Sigmoid colon (tissue), 7 donors: ENCODE results near the gene TOP1. TPM values are rescaled to one million over a fixed set of nuclear protein-coding genes. Genes with fewer than 3 reads are reported as not detected.

Experiments used
- DNase-seq: peaks from one replicate; pipeline ENCODE4 v3.0.0-alpha.2; 2019
- H3K27ac ChIP-seq, 4 donors: fragments of 200-600 bp; sonication (generic); one replicate each; pipeline ENCODE4 v1.5.1; 2016 to 2019; ENCODE audit warnings: mild to moderate bottlenecking in 1 of 4
- H3K27me3 ChIP-seq, 3 donors: fragments of 200-600 bp; sonication (generic); one replicate each; pipeline ENCODE4 v1.5.1; 2019; ENCODE audit warnings: mild to moderate bottlenecking in 1 of 3
- H3K36me3 ChIP-seq, 4 donors: fragments of 200-600 bp; sonication (generic); one replicate each; pipeline ENCODE4 v1.5.1; 2016 to 2019
- H3K4me1 ChIP-seq, 4 donors: fragments of 200-600 bp; sonication (generic); one replicate each; pipeline ENCODE4 v1.5.1; 2017 to 2019
- H3K4me3 ChIP-seq, 4 donors: fragments of 200-600 bp; sonication (generic); one replicate each; pipeline ENCODE4 v1.5.1; 2017 to 2019; ENCODE audit warnings: mild to moderate bottlenecking in 2 of 4, moderate library complexity in 1 of 4
- H3K9me3 ChIP-seq, 4 donors: fragments of 200-600 bp in 3 of 4; sonication (generic) in 3 of 4; one replicate each; pipeline versions ENCODE4 v1.5.1 to v1.6.1; 2013 to 2019
- CTCF ChIP-seq, 4 experiments: fragments of 450-650 bp in 3 of 4; fragments of 200-600 bp in 1 of 4; IDR thresholded peaks; one replicate each; pipeline ENCODE4 v1.5.1; 2016 to 2019; ENCODE audit warnings: antibody characterized with exemption in 4 of 4, mild to moderate bottlenecking in 3 of 4, moderate library complexity in 2 of 4
- EP300 ChIP-seq, 4 donors: sonication (generic); formaldehyde crosslinking; IDR thresholded peaks; one replicate each; pipeline ENCODE4 v1.6.1; 2017; ENCODE audit warnings: antibody characterized with exemption in 4 of 4
- POLR2A ChIP-seq, 2 donors: fragments of 450-650 bp; IDR thresholded peaks; one replicate each; pipeline ENCODE4 v1.6.1; 2016; ENCODE audit warnings: antibody characterized with exemption in 2 of 2, mild to moderate bottlenecking in 2 of 2, moderate library complexity in 2 of 2
- POLR2AphosphoS5 ChIP-seq, 4 donors: sonication (generic); formaldehyde crosslinking; IDR thresholded peaks; one replicate each; pipeline ENCODE4 v1.6.1; 2017; ENCODE audit warnings: antibody characterized with exemption in 4 of 4
- WGBS, 2 donors: extraction: QIAGEN DNeasy Blood & Tissue Kit; methylation state at CpG; one replicate each; pipeline ENCODE4 v1.1.7; 2013; 5-methylcytosine and 5-hydroxymethylcytosine counted together
- intact Hi-C: fragments of 100-400 bp; cut with DNase I; formaldehyde crosslinking; loops from one replicate; pipeline ENCODE4 v1.15.1; 2023
- polyA plus RNA-seq, 3 donors: library from polyadenylated mRNA; stranded (reverse); fragments of 200-250 nt; gene quantifications; one replicate each; pipeline ENCODE4 v1.2.3, GENCODE V29; 2013
- total RNA-seq, 4 donors: library from RNA; depleted of rRNA; stranded (reverse); fragments of >200 nt; gene quantifications; one replicate each; pipeline ENCODE4 v1.1.0, GENCODE V29; 2016
- donor health status: healthy with polysubstance abuse.
- donor health status: Bipolar disorder and iron deficiency.
- donor health status: healthy.

Gene TOP1
- total and polyA plus RNA-seq, 7 donors, result 22.0 to 45.0 (median 26.4) TPM

- H3K4me3 ChIP-seq, result no peak overlapping the region
- DNase-seq, result no peak
- H3K27ac ChIP-seq, result no peak overlapping the region
- H3K36me3 ChIP-seq, result peaks cover 12 to 80% (median 19%) of the 10 kb centered on the region in 4 donors
- WGBS, 2 donors, result 92 to 96% methylated on average over 3 of the region's 3 CpGs
- TF ChIP-seq CTCF (IDR thresholded peaks at IDR 0.05), result no peak
- no peak for TF ChIP-seq EP300 (IDR thresholded peaks at IDR 0.05)
- TF ChIP-seq POLR2AphosphoS5 (IDR thresholded peaks at IDR 0.05), result no peak
- TF ChIP-seq POLR2A (IDR thresholded peaks at IDR 0.05), result no peak
- H3K9me3 ChIP-seq, result no peaks in the 10 kb centered on the region
- no peaks in the 10 kb centered on the region for H3K27me3 ChIP-seq
- H3K4me1 ChIP-seq, result peaks cover 0 to 10% (median 9%) of the 10 kb centered on the region in 4 donors
- intact Hi-C loops, result no loop called here
Observed at GRCh38 chr20:41089555-41089954, 60.9 kb downstream of the TOP1 start.

DNA sequence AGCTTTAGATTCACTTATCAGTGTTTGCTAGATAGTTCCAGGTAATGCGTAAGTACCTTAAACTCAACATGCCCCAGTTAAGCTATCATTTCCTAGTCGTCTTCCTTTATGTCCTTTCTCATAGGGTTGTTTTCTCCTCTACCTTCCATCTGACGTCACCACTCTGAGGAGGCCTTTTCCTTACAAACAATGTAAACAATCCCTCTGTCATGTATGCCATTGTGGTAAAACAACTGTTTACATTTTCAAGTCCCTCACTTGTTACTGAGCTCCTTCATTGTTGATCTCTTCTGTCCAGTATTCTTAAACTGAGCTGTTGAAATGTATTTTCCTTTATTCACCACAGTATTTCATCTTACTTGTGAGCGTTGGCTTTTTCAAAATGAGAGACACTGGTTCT is 63.3 kb downstream of the TOP1 start:
- peaks cover 7 to 70% (median 27%) of the 10 kb centered on the region in 4 donors for H3K36me3 ChIP-seq

DNA sequence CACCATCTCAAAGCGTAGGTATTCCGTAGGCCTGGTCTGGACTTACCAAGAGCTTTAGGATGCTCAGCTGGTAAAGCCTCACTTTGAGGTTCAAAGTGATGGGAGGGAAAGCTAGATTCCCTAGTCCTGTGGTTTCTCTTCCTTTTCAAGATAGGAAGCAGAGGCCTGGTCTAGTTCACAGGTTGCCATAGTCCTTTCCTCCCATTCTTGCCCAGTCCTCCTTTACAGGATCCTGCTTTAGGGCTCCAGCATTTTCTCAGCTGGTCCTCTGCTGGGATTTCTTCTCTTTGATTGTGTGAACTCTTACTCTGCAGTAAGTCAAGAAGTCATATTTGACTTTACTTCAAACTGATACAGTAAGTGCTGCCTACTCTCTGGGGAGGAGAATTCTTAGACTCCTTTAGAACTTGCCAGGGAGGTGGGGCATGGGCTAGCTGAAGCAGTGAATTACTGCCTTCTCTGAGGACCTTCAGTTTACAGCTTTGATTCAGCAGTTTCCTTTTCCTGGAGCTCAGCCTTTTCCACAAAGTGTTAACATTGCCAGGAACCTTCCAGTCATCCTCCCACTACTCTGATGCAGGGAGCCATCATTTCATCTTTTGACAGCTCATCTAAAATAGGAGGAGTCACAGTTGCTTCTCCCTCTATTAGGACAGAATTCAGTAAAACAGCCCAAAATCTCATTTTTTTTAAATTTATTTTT is 65.9 kb downstream of the TOP1 start:
- no peak overlapping the region for H3K4me3 ChIP-seq
- WGBS, 2 donors, result 98 to 99% methylated on average over 2 of the region's 2 CpGs
- no peak overlapping the region for H3K27ac ChIP-seq
- intact Hi-C loops, result loop anchor here (1.0 kb wide), 2 partner anchors 104 to 126 kb away; no protein-coding TSS in a partner anchor
- H3K9me3 ChIP-seq, result no peaks in the 10 kb centered on the region
- TF ChIP-seq CTCF (IDR thresholded peaks at IDR 0.05) (no peak), POLR2A (IDR thresholded peaks at IDR 0.05) (no peak), POLR2AphosphoS5 (IDR thresholded peaks at IDR 0.05) (no peak), EP300 (IDR thresholded peaks at IDR 0.05) (no peak)
- DNase-seq, result no peak
- H3K4me1 ChIP-seq, result peaks cover 0 to 10% (median 9%) of the 10 kb centered on the region in 4 donors
- no peaks in the 10 kb centered on the region for H3K27me3 ChIP-seq
- peaks cover 7 to 75% (median 29%) of the 10 kb centered on the region in 4 donors for H3K36me3 ChIP-seq

More for the DNA sequence above, 63.3 kb downstream of the TOP1 start:
- intact Hi-C loops, result no loop called here
- 83 to 89% methylated on average over 4 of the region's 4 CpGs for WGBS, 2 donors
- peak overlapping the region in 1 of 4 donors; percentile 12 for H3K27ac ChIP-seq
- H3K27me3 ChIP-seq, result no peaks in the 10 kb centered on the region
- no peaks in the 10 kb centered on the region for H3K9me3 ChIP-seq
- no peak overlapping the region for H3K4me3 ChIP-seq
- no peak for TF ChIP-seq CTCF (IDR thresholded peaks at IDR 0.05)
- TF ChIP-seq POLR2AphosphoS5 (IDR thresholded peaks at IDR 0.05), result no peak
- no peak for TF ChIP-seq EP300 (IDR thresholded peaks at IDR 0.05)
- no peak for TF ChIP-seq POLR2A (IDR thresholded peaks at IDR 0.05)
- H3K4me1 ChIP-seq, result peaks cover 0 to 10% (median 9%) of the 10 kb centered on the region in 4 donors
- no peak for DNase-seq

DNA sequence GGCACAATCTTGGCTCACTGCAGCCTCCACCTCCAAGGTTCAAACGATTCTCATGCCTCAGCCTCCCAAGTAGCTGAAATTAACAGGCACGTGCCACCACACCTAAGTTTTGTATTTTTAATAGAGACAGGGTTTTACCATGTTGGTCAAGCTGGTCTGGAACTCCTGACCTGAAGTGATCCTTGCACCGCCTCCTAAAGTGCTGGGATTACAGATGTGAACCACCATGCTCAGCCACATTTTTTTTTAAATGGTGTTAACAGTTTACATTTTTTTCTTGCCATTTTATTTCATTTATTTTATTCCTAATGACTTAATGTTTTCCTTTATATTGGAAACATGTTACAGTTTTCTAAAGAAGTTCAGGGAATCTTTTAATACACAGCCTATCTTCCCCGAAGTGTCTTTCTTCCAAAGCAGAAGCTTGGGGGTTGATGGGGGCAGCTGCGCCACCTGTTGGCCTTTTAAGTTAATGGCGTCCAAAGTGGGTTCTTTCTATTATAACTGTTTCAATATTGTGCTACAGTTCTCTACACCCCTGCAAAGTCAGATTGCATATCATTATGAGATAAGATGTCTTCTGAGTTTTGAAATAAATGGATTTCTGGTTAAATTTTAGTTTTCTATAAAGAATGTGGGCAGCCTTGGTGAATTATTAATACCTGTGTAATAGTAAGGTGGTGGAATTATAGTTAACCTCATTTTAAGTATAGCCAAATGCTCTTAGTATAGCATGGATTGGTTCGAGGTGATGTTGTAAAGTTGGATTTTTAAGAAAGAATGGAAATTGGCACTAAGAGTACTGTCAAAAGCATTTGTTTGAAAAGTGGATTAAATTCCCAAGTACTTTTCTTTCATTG is 66.7 kb downstream of the TOP1 start:
- intact Hi-C loops, result loop anchor here (1.0 kb wide), 2 partner anchors 105 to 127 kb away; no protein-coding TSS in a partner anchor
- WGBS, 2 donors, result 45 to 52% methylated on average over 7 of the region's 7 CpGs
- Histone ChIP-seq H3K27ac (no peak overlapping the region), H3K27me3 (no peaks in the 10 kb centered on the region), H3K4me3 (no peak overlapping the region), H3K4me1 (peaks cover 0 to 10% (median 9%) of the 10 kb centered on the region in 4 donors), H3K36me3 (peaks cover 8 to 77% (median 32%) of the 10 kb centered on the region in 4 donors), H3K9me3 (no peaks in the 10 kb centered on the region)
- TF ChIP-seq EP300 (IDR thresholded peaks at IDR 0.05), result no peak
- TF ChIP-seq POLR2A (IDR thresholded peaks at IDR 0.05), result no peak
- TF ChIP-seq CTCF (IDR thresholded peaks at IDR 0.05), result peak; percentile 39 to 78 (median 68)
- no peak for TF ChIP-seq POLR2AphosphoS5 (IDR thresholded peaks at IDR 0.05)
- peak; percentile 82 for DNase-seq
